ENCODE data around the gene KLHL29.
"Not testable (repeated sequence)": the region's sequence is repeated elsewhere in the genome, so short reads cannot be mapped to it uniquely, and the experiment has no call there.

Gene KLHL29

GRCh38 chr2:23720705-23721453, 335.9 kb downstream of the KLHL29 start:
- no peak for TF ChIP-seq ZFX (IDR thresholded peaks at IDR 0.05)
- TF ChIP-seq, protein P1, sequence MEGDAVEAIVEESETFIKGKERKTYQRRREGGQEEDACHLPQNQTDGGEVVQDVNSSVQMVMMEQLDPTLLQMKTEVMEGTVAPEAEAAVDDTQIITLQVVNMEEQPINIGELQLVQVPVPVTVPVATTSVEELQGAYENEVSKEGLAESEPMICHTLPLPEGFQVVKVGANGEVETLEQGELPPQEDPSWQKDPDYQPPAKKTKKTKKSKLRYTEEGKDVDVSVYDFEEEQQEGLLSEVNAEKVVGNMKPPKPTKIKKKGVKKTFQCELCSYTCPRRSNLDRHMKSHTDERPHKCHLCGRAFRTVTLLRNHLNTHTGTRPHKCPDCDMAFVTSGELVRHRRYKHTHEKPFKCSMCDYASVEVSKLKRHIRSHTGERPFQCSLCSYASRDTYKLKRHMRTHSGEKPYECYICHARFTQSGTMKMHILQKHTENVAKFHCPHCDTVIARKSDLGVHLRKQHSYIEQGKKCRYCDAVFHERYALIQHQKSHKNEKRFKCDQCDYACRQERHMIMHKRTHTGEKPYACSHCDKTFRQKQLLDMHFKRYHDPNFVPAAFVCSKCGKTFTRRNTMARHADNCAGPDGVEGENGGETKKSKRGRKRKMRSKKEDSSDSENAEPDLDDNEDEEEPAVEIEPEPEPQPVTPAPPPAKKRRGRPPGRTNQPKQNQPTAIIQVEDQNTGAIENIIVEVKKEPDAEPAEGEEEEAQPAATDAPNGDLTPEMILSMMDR (conservative IDR thresholded peaks at IDR 0.05) = no peak

DNA sequence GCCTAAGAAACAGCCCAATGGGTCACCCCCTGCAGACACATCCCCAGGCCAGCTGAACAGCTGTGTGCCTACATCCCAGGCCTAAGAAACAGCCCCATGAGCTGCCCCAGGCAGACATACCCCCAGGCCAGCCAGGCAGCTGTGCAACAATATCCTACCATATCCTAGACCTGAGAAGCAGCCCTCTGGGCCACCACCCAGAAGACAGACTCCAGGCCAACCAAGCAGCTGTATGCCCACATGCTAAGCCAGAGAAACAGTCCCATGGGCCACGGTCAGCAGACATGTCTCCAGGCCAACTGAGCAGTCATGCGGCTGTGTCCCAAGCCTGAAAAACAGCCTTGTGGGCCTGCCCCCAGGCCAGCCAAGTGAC, 336.5 kb downstream of the KLHL29 start:
- TF ChIP-seq ZFX (IDR thresholded peaks at IDR 0.05) = no peak
- TF ChIP-seq, protein P1 (conservative IDR thresholded peaks at IDR 0.05) = no peak
- no peak overlapping the region; the same call in 1 of the 2 replicates for H3K27ac ChIP-seq

More at GRCh38 chr2:23720705-23721453, 335.9 kb downstream of the KLHL29 start:
- no peak overlapping the region; the same call in 1 of the 2 replicates for H3K27ac ChIP-seq

- no peak for TF ChIP-seq ZFX (IDR thresholded peaks at IDR 0.05)
- TF ChIP-seq, protein P1 (conservative IDR thresholded peaks at IDR 0.05) = no peak
- no peak overlapping the region for H3K27ac ChIP-seq
These were observed 337.3 kb downstream of the KLHL29 start for GRCh38 chr2:23722255-23722654.

DNA sequence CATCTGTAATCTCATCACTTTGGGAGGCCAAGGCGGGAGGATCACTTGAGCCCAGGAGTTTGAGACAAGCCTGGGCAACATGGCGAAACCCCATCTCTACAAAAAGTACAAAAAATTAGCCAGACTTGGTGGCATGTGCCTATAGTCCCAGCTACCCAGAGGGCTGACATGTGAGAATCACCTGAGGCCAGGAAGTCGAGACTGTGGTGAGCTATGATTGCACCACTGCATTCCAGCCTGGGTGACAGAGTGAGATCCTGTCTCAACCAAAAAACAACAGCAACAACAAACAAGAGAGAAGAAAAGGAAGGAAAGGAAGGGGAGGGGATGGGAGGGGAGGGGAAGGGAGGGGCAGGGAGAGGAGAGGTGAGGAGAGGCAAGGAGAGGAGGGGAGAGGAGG, 338.1 kb downstream of the KLHL29 start:
- not testable (repeated sequence) for H3K27ac ChIP-seq

DNA sequence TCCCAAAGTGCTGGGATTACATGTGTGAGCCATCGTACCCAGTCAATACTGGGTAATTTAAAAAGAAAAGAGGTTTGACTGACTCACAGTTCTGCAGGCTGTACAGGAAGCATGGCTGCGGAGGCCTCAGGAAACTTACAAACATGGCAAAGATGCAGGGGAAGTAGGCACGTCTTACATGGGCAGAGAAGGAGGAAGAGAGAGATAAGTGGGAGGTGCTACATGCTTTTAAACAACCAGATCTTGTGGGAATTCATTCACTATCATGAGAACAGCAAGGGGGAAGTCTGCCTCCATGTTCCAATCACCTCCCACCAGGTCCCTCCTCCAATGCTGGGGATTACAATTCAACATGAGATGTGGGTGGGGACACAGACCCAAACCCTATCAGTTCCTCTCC, 349.4 kb downstream of the KLHL29 start:
- no peak overlapping the region for H3K27ac ChIP-seq
- TF ChIP-seq, protein P1 (conservative IDR thresholded peaks at IDR 0.05) = no peak

DNA sequence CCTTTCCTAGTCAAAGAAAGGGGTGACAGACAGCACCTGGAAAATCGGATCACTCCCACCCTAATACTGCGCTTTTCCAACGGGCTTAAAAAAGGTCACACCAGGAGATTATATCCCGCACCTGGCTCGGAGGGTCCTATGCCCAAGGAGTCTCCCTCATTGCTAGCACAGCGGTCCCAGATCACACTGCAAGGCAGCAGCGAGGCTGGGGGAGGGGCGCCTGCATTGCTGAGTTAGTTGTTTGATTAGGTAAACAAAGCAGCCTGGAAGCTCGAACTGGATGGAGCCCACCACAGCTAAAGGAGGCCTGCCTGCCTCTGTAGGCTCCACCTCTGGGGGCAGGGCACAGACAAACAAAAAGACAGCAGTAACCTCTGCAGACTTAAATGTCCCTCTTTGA, 351.8 kb downstream of the KLHL29 start:
- not testable (repeated sequence) for H3K27ac ChIP-seq

- H3K27ac ChIP-seq = no peak overlapping the region
- no peak for TF ChIP-seq ZFX (IDR thresholded peaks at IDR 0.05)
- TF ChIP-seq, protein P1 (conservative IDR thresholded peaks at IDR 0.05) = no peak
These were observed 360.2 kb downstream of the KLHL29 start for GRCh38 chr2:23745068-23745725.

GRCh38 chr2:23745726-23746105, 360.7 kb downstream of the KLHL29 start:
- H3K27ac ChIP-seq = no peak overlapping the region
- TF ChIP-seq, protein P1 (conservative IDR thresholded peaks at IDR 0.05) = no peak
- no peak for TF ChIP-seq ZFX (IDR thresholded peaks at IDR 0.05)
